CD14-positive monocyte (primary cell): ENCODE measurements around the gene WDR7. TPM values are rescaled to one million over a fixed set of nuclear protein-coding genes. Genes with fewer than 3 reads are reported as not detected.

Experiments
- DNase-seq, 3 donors: peaks; one replicate each; pipeline ENCODE4 v3.0.0-alpha.2; 2011 to 2022
- H2AFZ ChIP-seq: 2 replicates; pipeline ENCODE4 v1.6.0; 2012; ENCODE audit warnings: mild to moderate bottlenecking, low read depth, low read length, inconsistent platforms; ENCODE audit not compliant: insufficient read depth, poor library complexity, severe bottlenecking
- H3K27ac ChIP-seq, 2 donors: 1 replicate in 1 of 2; 2 replicates in 1 of 2; pipeline ENCODE4 v1.5.1; 2012 to 2013; ENCODE audit warnings: low read length in 2 of 2, control low read depth in 1 of 2, inconsistent platforms in 1 of 2, low read depth in 1 of 2, mild to moderate bottlenecking in 1 of 2
- H3K27me3 ChIP-seq, 2 donors: one replicate each; pipeline versions ENCODE4 v1.6.0 to v1.6.1; 2011 to 2013; ENCODE audit warnings: low read length in 2 of 2; ENCODE audit not compliant: control insufficient read depth in 2 of 2, insufficient read depth in 2 of 2
- H3K36me3 ChIP-seq, 2 donors: replicated peaks in 1 of 2; 1 replicate in 1 of 2; 2 replicates in 1 of 2; pipeline versions ENCODE4 v1.5.1 to v1.6.1; 2012 to 2013; ENCODE audit warnings: low read length in 2 of 2, control low read depth in 1 of 2, inconsistent platforms in 1 of 2, mild to moderate bottlenecking in 1 of 2; ENCODE audit not compliant: insufficient read depth in 2 of 2, control insufficient read depth in 1 of 2
- H3K4me1 ChIP-seq, 2 donors: 1 replicate in 1 of 2; 2 replicates in 1 of 2; pipeline versions ENCODE4 v1.5.1 to v1.6.1; 2012 to 2013; ENCODE audit warnings: low read length in 2 of 2, control low read depth in 1 of 2, inconsistent platforms in 1 of 2, mild to moderate bottlenecking in 1 of 2, moderate library complexity in 1 of 2; ENCODE audit not compliant: insufficient read depth in 2 of 2, control insufficient read depth in 1 of 2
- H3K4me2 ChIP-seq: replicated peaks from 2 replicates; pipeline ENCODE3; 2012; ENCODE audit warnings: low read length, moderate library complexity, mild to moderate bottlenecking; ENCODE audit not compliant: poor library complexity, severe bottlenecking; ENCODE audit errors: extremely low read depth
- H3K4me3 ChIP-seq, 3 experiments: fragments of 200-600 bp in 1 of 3; sonication (generic) in 1 of 3; replicated peaks in 1 of 3; 1 replicate in 2 of 3; 2 replicates in 1 of 3; pipeline ENCODE4 v1.5.1; 2011 to 2013; ENCODE audit warnings: low read length in 3 of 3, mild to moderate bottlenecking in 3 of 3, control low read depth in 2 of 3, low read depth in 2 of 3, inconsistent platforms in 1 of 3, moderate library complexity in 1 of 3
- H3K79me2 ChIP-seq: 2 replicates; pipeline ENCODE4 v1.6.0; 2012; ENCODE audit warnings: mild to moderate bottlenecking, control low read depth, inconsistent platforms, low read length, moderate library complexity; ENCODE audit not compliant: insufficient read depth
- H3K9ac ChIP-seq: 2 replicates; pipeline ENCODE4 v1.6.0; 2017; ENCODE audit warnings: low read length, mild to moderate bottlenecking; ENCODE audit not compliant: insufficient read depth, poor library complexity, severe bottlenecking
- H3K9me3 ChIP-seq, 2 donors: replicated peaks in 1 of 2; 1 replicate in 1 of 2; 2 replicates in 1 of 2; pipeline versions ENCODE4 v1.5.1 to v1.6.1; 2012 to 2013; ENCODE audit warnings: low read length in 2 of 2, control low read depth in 1 of 2; ENCODE audit not compliant: control insufficient read depth in 1 of 2, insufficient read depth in 1 of 2
- H4K20me1 ChIP-seq: 2 replicates; pipeline ENCODE4 v1.6.0; 2012; ENCODE audit warnings: mild to moderate bottlenecking, low read length, control low read depth, moderate library complexity; ENCODE audit not compliant: insufficient read depth
- H3K27ac Mint-ChIP-seq, 7 donors: one replicate each; pipeline ENCODE4 v1.8.0; 2020; ENCODE audit warnings: mild to moderate bottlenecking in 7 of 7, mixed read lengths in 7 of 7, moderate library complexity in 6 of 7, inconsistent platforms in 2 of 7
- H3K27me3 Mint-ChIP-seq, 3 donors: one replicate each; pipeline ENCODE4 v1.8.0; 2021 to 2022; ENCODE audit warnings: low read depth in 3 of 3, mild to moderate bottlenecking in 3 of 3, mixed read lengths in 3 of 3, moderate library complexity in 3 of 3, inconsistent platforms in 1 of 3
- H3K36me3 Mint-ChIP-seq, 2 donors: one replicate each; pipeline ENCODE4 v1.8.0; 2020; ENCODE audit warnings: mixed read lengths in 2 of 2, inconsistent platforms in 1 of 2, mild to moderate bottlenecking in 1 of 2
- H3K4me1 Mint-ChIP-seq: one replicate; pipeline ENCODE4 v1.8.0; 2020; ENCODE audit warnings: mild to moderate bottlenecking, mixed read lengths
- H3K4me3 Mint-ChIP-seq, 2 donors: one replicate each; pipeline ENCODE4 v1.8.0; 2020; ENCODE audit warnings: mild to moderate bottlenecking in 2 of 2, mixed read lengths in 2 of 2, moderate library complexity in 1 of 2
- H3K9me3 Mint-ChIP-seq, 7 donors: one replicate each; pipeline ENCODE4 v1.8.0; 2020 to 2022; ENCODE audit warnings: mixed read lengths in 7 of 7, mild to moderate bottlenecking in 6 of 7, moderate library complexity in 6 of 7, inconsistent platforms in 2 of 7
- CTCF ChIP-seq: fragments of 200-600 bp; IDR thresholded peaks from one replicate; pipeline ENCODE4 v1.8.0; 2022; ENCODE audit warnings: antibody characterized with exemption, mild to moderate bottlenecking
- WGBS: methylation state at CpG from one replicate; pipeline ENCODE4 v1.1.5; 2013; ENCODE audit warnings: missing lambda C conversion rate; ENCODE audit not compliant: insufficient coverage; 5-methylcytosine and 5-hydroxymethylcytosine counted together
- intact Hi-C, 2 donors: fragments of 100-400 bp; cut with micrococcal nuclease; formaldehyde crosslinking; loops; one replicate each; pipeline versions ENCODE4 v1.15.0 to v1.15.1; 2023
- polyA plus RNA-seq, 3 donors: library from polyadenylated mRNA; depleted of rRNA in 1 of 3; unstranded in 2 of 3; stranded (reverse) in 1 of 3; fragments of 300-500 nt in 2 of 3; fragments of >200 nt in 1 of 3; fragmentation: Illumina TruSeq in 2 of 3; gene quantifications; 1 replicate in 2 of 3; 2 replicates in 1 of 3; pipeline ENCODE4 v1.2.3, GENCODE V29; 2012 to 2021

Gene WDR7
- polyA plus RNA-seq, 3 donors = 9.1 to 23.6 (median 9.5) TPM

GRCh38 chr18:56639571-56639970 lies 11.6 kb upstream of the WDR7 start:
- H3K4me3 Mint-ChIP-seq = peak overlapping the region in 1 of 2 donors; percentile 99
- H3K36me3 ChIP-seq = peaks cover 0 to 6% of the 10 kb centered on the region in 2 donors
- H3K9me3 ChIP-seq = no peaks in the 10 kb centered on the region
- peak overlapping the region in 1 of 2 donors; percentile 93 for H3K27ac ChIP-seq
- no peak for TF ChIP-seq CTCF
- peak overlapping the region; percentile 91 for H2AFZ ChIP-seq
- H3K27me3 Mint-ChIP-seq = no peaks in the 10 kb centered on the region
- intact Hi-C loops = loop anchor here in 1 of 2 donors (10.0 kb wide), 2 partner anchors 385 to 985 kb away; partner anchors contain the start of gene NARS1
- H3K4me1 Mint-ChIP-seq = peaks cover 36% of the 10 kb centered on the region
- peaks cover 17 to 30% of the 10 kb centered on the region in 2 donors for H3K4me1 ChIP-seq
- H3K27me3 ChIP-seq = no peaks in the 10 kb centered on the region
- 100% methylated on average over 3 of the region's 9 CpGs for WGBS
- peaks cover 7 to 12% of the 10 kb centered on the region in 2 donors for H3K36me3 Mint-ChIP-seq
- H3K27ac Mint-ChIP-seq = peak overlapping the region in 1 of 7 donors; percentile 21
- no peak for DNase-seq
- H3K4me2 ChIP-seq = peak overlapping the region; percentile 92
- peaks cover 43% of the 10 kb centered on the region for H3K79me2 ChIP-seq
- H3K4me3 ChIP-seq = peak overlapping the region in 1 of 3 experiments; percentile 91
- no peak overlapping the region for H3K9ac ChIP-seq
- H4K20me1 ChIP-seq = peaks cover 22% of the 10 kb centered on the region
- peaks cover 0 to 6% (median 5%) of the 10 kb centered on the region in 7 donors for H3K9me3 Mint-ChIP-seq

GRCh38 chr18:56641714-56642337 lies 9.3 kb upstream of the WDR7 start:
- TF ChIP-seq CTCF = no peak
- no peak overlapping the region for H3K4me3 Mint-ChIP-seq

More at GRCh38 chr18:56641714-56642337, 9.3 kb upstream of the WDR7 start:
- Histone ChIP-seq H3K9me3 (no peaks in the 10 kb centered on the region), H4K20me1 (peaks cover 4% of the 10 kb centered on the region), H3K4me2 (no peak overlapping the region), H3K4me1 (peaks cover 9 to 19% of the 10 kb centered on the region in 2 donors), H3K27ac (no peak overlapping the region), H3K36me3 (no peaks in the 10 kb centered on the region), H3K4me3 (no peak overlapping the region), H3K9ac (no peak overlapping the region), H2AFZ (no peak overlapping the region), H3K79me2 (peaks cover 20% of the 10 kb centered on the region), H3K27me3 (no peaks in the 10 kb centered on the region)
- Mint-ChIP-seq H3K27ac (no peak overlapping the region), H3K4me1 (peaks cover 16% of the 10 kb centered on the region), H3K27me3 (no peaks in the 10 kb centered on the region), H3K36me3 (peaks cover 0 to 4% of the 10 kb centered on the region in 2 donors), H3K9me3 (peaks cover 0 to 6% (median 5%) of the 10 kb centered on the region in 7 donors)
- no peak for DNase-seq
- 100% methylated on average over 6 of the region's 8 CpGs for WGBS
- intact Hi-C loops = no loop called here
